PC-9 (cell line): Measurements from ENCODE around the gene RPL32. TPM values are rescaled to one million over a fixed set of nuclear protein-coding genes. Genes with fewer than 3 reads are reported as not detected.
A peak's percentile ranks its signal among the peaks of the same experiment; 100 is the strongest.
"Not testable (repeated sequence)": the region's sequence is repeated elsewhere in the genome, so short reads cannot be mapped to it uniquely, and the experiment has no call there.

Experiments used
- BruUV-seq: library from RNA; stranded (reverse); fragments of 400-500 nt; replicated peaks from 2 replicates; lab custom pipeline; 2021; lab: Mats Ljungman, UMichigan
- CTCF ChIA-PET: fragments of 300-600 bp; sonication (Branson Sonifier 250); formaldehyde crosslinking; loops from one replicate; lab custom pipeline; 2022; ENCODE audit warnings: antibody characterized with exemption; lab: Charles Lee
- POLR2A ChIA-PET: fragments of 300-600 bp; sonication (Branson Sonifier 250); formaldehyde crosslinking; loops from one replicate; lab custom pipeline; 2022; ENCODE audit warnings: antibody characterized with exemption; ENCODE audit not compliant: unreplicated experiment; lab: Charles Lee
- DNase-seq, 2 experiments: peaks; one replicate each; pipeline versions ENCODE4 v3.0.0 to v3.0.0-alpha.2; 2015 to 2022; ENCODE audit warnings: mixed read lengths in 1 of 2
- H2AFZ ChIP-seq: fragments of 200-600 bp; sonication (generic); 2 replicates; pipeline ENCODE4 v1.8.1; 2017; ENCODE audit warnings: antibody characterized with exemption
- H3F3A ChIP-seq: fragments of 200-600 bp; sonication (generic); 2 replicates; pipeline ENCODE4 v1.8.1; 2017; ENCODE audit warnings: antibody characterized with exemption, mild to moderate bottlenecking, low read depth; ENCODE audit not compliant: insufficient read depth
- H3K27ac ChIP-seq: fragments of 200-600 bp; sonication (generic); 2 replicates; pipeline ENCODE4 v1.6.1; 2016; ENCODE audit warnings: mixed run types
- H3K27me3 ChIP-seq: fragments of 200-600 bp; sonication (generic); 2 replicates; pipeline ENCODE4 v1.6.1; 2016; ENCODE audit warnings: low read depth, mixed run types; ENCODE audit not compliant: insufficient read depth
- H3K36me3 ChIP-seq: fragments of 200-600 bp; sonication (generic); 2 replicates; pipeline ENCODE4 v1.6.1; 2016; ENCODE audit warnings: low read depth, mixed run types
- H3K4me1 ChIP-seq: fragments of 200-600 bp; sonication (generic); replicated peaks from 2 replicates; pipeline ENCODE4 v1.6.1; 2016; ENCODE audit warnings: mixed run types; ENCODE audit not compliant: insufficient read depth
- H3K4me2 ChIP-seq: fragments of 200-600 bp; sonication (generic); 2 replicates; pipeline ENCODE4 v1.6.1; 2017; ENCODE audit warnings: mixed run types
- H3K4me3 ChIP-seq: fragments of 200-600 bp; sonication (generic); 2 replicates; pipeline ENCODE4 v1.6.1; 2016; ENCODE audit warnings: mixed run types
- H3K79me2 ChIP-seq: fragments of 200-600 bp; sonication (generic); 2 replicates; pipeline ENCODE4 v1.6.1; 2017; ENCODE audit warnings: low read depth, mixed run types
- H3K9me2 ChIP-seq: fragments of 200-600 bp; sonication (generic); 2 replicates; pipeline ENCODE4 v1.8.1; 2017; ENCODE audit warnings: mild to moderate bottlenecking; ENCODE audit not compliant: insufficient read depth
- H3K9me3 ChIP-seq: fragments of 200-600 bp; sonication (generic); 2 replicates; pipeline ENCODE4 v1.8.1; 2016; ENCODE audit warnings: low read depth; ENCODE audit not compliant: insufficient read depth
- H4K20me1 ChIP-seq: fragments of 200-600 bp; sonication (generic); 2 replicates; pipeline ENCODE4 v1.8.1; 2017; ENCODE audit not compliant: insufficient read depth
- CTCF ChIP-seq: fragments of 200-600 bp; sonication (generic); conservative IDR thresholded peaks from 2 replicates; pipeline ENCODE4 v1.6.1; 2017; ENCODE audit warnings: mixed run types, antibody characterized with exemption, mild to moderate bottlenecking, moderate library complexity
- EZH2 ChIP-seq: fragments of 200-600 bp; sonication (generic); IDR thresholded peaks from 2 replicates; pipeline ENCODE4 v1.8.0; 2017; ENCODE audit warnings: antibody characterized with exemption, low read depth
- intact Hi-C: fragments of 100-400 bp; cut with micrococcal nuclease; formaldehyde crosslinking; loops from one replicate; pipeline ENCODE4 v1.10.0; 2022; ENCODE audit not compliant: unreplicated experiment
- total RNA-seq: library from RNA; stranded (reverse); gene quantifications from 2 replicates; pipeline ENCODE4 v1.2.3, GENCODE V29; 2021

Gene RPL32
- total RNA-seq, 1 experiment from 2014 or later, result 1,662 TPM

- POLR2A ChIA-PET, result no interaction called here
- intact Hi-C loops, result no loop called here
- Histone ChIP-seq H3K79me2 (no peaks in the 10 kb centered on the region), H3K9me2 (no peaks in the 10 kb centered on the region), H3K36me3 (no peaks in the 10 kb centered on the region), H3K4me2 (no peak overlapping the region), H3K27me3 (no peaks in the 10 kb centered on the region), H3F3A (no peaks in the 10 kb centered on the region), H3K4me1 (no peaks in the 10 kb centered on the region), H3K9me3 (no peaks in the 10 kb centered on the region), H3K4me3 (no peak overlapping the region), H2AFZ (no peak overlapping the region), H4K20me1 (no peaks in the 10 kb centered on the region), H3K27ac (no peak overlapping the region)
- TF ChIP-seq EZH2, result no peak
- no peak for TF ChIP-seq CTCF
- no TSS peak for BruUV-seq
- CTCF ChIA-PET, result interaction anchor here (0.7 kb wide), 1 partner anchor 20 kb away, joined by 3 read pairs; no protein-coding TSS in a partner anchor
- DNase-seq, result no peak
These were observed 49.9 kb downstream of the RPL32 start for GRCh38 chr3:12791430-12791829.

DNA sequence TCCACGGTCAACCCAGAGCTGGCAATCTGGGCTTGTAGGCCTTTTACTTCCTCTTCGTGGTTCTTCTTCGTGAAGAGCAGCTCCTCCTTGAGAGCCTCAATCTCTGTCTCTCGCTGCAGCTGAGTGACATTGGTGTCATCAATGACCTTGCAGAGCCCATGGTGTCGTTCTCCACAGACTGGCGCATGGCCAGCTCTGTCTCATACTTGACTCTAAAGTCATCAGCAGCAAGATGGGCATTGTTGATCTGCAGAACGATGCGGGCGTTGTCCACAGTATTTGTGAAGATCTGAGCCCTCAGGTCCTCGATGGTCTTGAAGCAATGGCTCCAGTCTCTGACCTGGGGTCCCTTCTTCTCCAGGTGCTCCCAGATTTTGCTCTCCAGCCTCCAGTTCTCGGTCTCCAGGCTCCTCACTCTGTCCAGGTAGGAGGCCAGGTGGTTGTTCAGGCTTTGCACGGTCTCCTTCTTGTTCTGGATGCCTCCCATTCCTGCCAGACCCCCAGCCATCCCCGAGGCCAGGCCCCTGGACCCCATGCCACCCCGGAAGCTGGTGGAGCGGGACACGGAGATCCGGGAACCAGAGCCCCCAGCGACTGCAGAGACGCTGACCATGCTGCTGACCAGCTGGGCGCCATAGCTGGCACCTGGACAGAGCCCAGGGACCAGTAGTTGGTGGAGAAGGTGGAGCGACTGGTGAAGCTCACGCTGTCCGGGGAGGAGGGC lies 53.2 kb downstream of the RPL32 start:
- H3K36me3 ChIP-seq, H3K4me2 ChIP-seq, H3K27me3 ChIP-seq, H3K9me2 ChIP-seq, H3K79me2 ChIP-seq, H3K27ac ChIP-seq, H3K4me3 ChIP-seq, CTCF ChIA-PET, H2AFZ ChIP-seq, H3F3A ChIP-seq, intact Hi-C loops, DNase-seq, H4K20me1 ChIP-seq, POLR2A ChIA-PET, H3K4me1 ChIP-seq, BruUV-seq, H3K9me3 ChIP-seq: not testable (repeated sequence)

- BruUV-seq, H3F3A ChIP-seq, CTCF ChIA-PET: not testable (repeated sequence)
These were observed 54.0 kb downstream of the RPL32 start for GRCh38 chr3:12787346-12787745.

More at GRCh38 chr3:12787346-12787745, 54.0 kb downstream of the RPL32 start:
- H4K20me1 ChIP-seq, intact Hi-C loops, DNase-seq, H3K4me3 ChIP-seq, H3K4me2 ChIP-seq, H3K27ac ChIP-seq, H3K36me3 ChIP-seq, H3K79me2 ChIP-seq, H3K9me3 ChIP-seq, H3K9me2 ChIP-seq, H2AFZ ChIP-seq, POLR2A ChIA-PET, H3K27me3 ChIP-seq, H3K4me1 ChIP-seq: not testable (repeated sequence)
- TF ChIP-seq CTCF, result peak; percentile 51
